K562 (cell line): ENCODE results near the gene ANO8. TPM values are rescaled to one million over a fixed set of nuclear protein-coding genes. Genes with fewer than 3 reads are reported as not detected.

Experiments used
- BCLAF1 ChIP-seq, 2 experiments: fragments of 450-650 bp in 1 of 2; IDR thresholded peaks; 2 replicates each; pipeline ENCODE4 v1.6.1; 2011 to 2017; ENCODE audit warnings: low read depth in 2 of 2, antibody characterized with exemption in 1 of 2, borderline replicate concordance in 1 of 2, low read length in 1 of 2, mild to moderate bottlenecking in 1 of 2, mixed read lengths in 1 of 2; ENCODE audit not compliant: control insufficient read depth in 1 of 2
- BHLHE40 ChIP-seq: IDR thresholded peaks from 2 replicates; pipeline ENCODE4 v1.6.1; 2011; ENCODE audit warnings: low read length, improper control_type of control experiment
- CBFA2T3 ChIP-seq: fragments of 450-650 bp; IDR thresholded peaks from 2 replicates; pipeline ENCODE4 v1.6.1; 2017
- DEAF1 ChIP-seq: fragments of 450-650 bp; formaldehyde crosslinking; IDR thresholded peaks from 2 replicates; pipeline ENCODE4 v1.4.0; 2020; ENCODE audit warnings: mild to moderate bottlenecking, moderate library complexity
- DLX4 ChIP-seq: fragments of 250-450 bp; sonication (Bioruptor Pico); IDR thresholded peaks from 2 replicates; pipeline ENCODE4 v1.6.1; 2021; ENCODE audit warnings: mild to moderate bottlenecking
- DNMT1 ChIP-seq: fragments of 450-650 bp; IDR thresholded peaks from 2 replicates; pipeline ENCODE4 v1.6.1; 2016; ENCODE audit warnings: antibody characterized with exemption, mild to moderate bottlenecking
- FOSL1 ChIP-seq: fragments of 200-800 bp; sonication (Bioruptor generic); conservative IDR thresholded peaks from 2 replicates; pipeline ENCODE4 v1.6.1; 2016; ENCODE audit warnings: missing genetic modification characterization, missing compliant biosample characterization
- GTF2F1 ChIP-seq: IDR thresholded peaks from 2 replicates; pipeline ENCODE4 v1.6.1; 2011; ENCODE audit warnings: low read depth, low read length, improper control_type of control experiment
- HES1 ChIP-seq: fragments of 450-650 bp; IDR thresholded peaks from 2 replicates; pipeline ENCODE4 v1.6.1; 2016; ENCODE audit warnings: low read depth, mild to moderate bottlenecking, moderate library complexity
- MNT ChIP-seq, 2 experiments: fragments of 450-650 bp; conservative IDR thresholded peaks; 2 replicates each; pipeline ENCODE4 v1.6.1; 2017; ENCODE audit warnings: mild to moderate bottlenecking in 2 of 2, moderate library complexity in 2 of 2
- NR2C1 ChIP-seq, 2 experiments: fragments of 450-650 bp; IDR thresholded peaks; 2 replicates each; pipeline ENCODE4 v1.6.1; 2017; ENCODE audit warnings: mild to moderate bottlenecking in 2 of 2, antibody characterized with exemption in 1 of 2, inconsistent platforms in 1 of 2, missing compliant biosample characterization in 1 of 2, missing genetic modification characterization in 1 of 2
- PRMT5 ChIP-seq: sonication (generic); formaldehyde crosslinking; IDR thresholded peaks from 2 replicates; pipeline ENCODE4 v1.5.0; 2020; ENCODE audit warnings: missing genetic modification reagents
- SIX5 ChIP-seq, 2 experiments: IDR thresholded peaks; 2 replicates each; pipeline ENCODE4 v1.6.1; 2011; ENCODE audit warnings: low read length in 2 of 2, borderline replicate concordance in 1 of 2, low read depth in 1 of 2, mild to moderate bottlenecking in 1 of 2, moderate library complexity in 1 of 2; ENCODE audit not compliant: insufficient read depth in 1 of 2
- SNIP1 ChIP-seq: fragments of 450-650 bp; IDR thresholded peaks from 2 replicates; pipeline ENCODE4 v1.7.1; 2017; ENCODE audit warnings: low read depth, mild to moderate bottlenecking
- YY1 ChIP-seq, 3 experiments: IDR thresholded peaks; 2 replicates each; pipeline ENCODE4 v1.6.1; 2011; ENCODE audit warnings: low read length in 2 of 3, mild to moderate bottlenecking in 2 of 3, moderate library complexity in 2 of 3, borderline replicate concordance in 1 of 3, control low read depth in 1 of 3, low read depth in 1 of 3; ENCODE audit not compliant: insufficient read depth in 3 of 3, insufficient replicate concordance in 2 of 3, control insufficient read depth in 1 of 3, insufficient read length in 1 of 3; ENCODE audit errors: extremely low read depth in 1 of 3
- ZBTB17 ChIP-seq: fragments of 450-650 bp; formaldehyde crosslinking; IDR thresholded peaks from 2 replicates; pipeline ENCODE4 v1.4.0; 2020; ENCODE audit warnings: mild to moderate bottlenecking
- ZC3H4 ChIP-seq: sonication (generic); formaldehyde crosslinking; IDR thresholded peaks from 2 replicates; pipeline ENCODE4 v1.9.0; 2021; ENCODE audit warnings: missing genetic modification reagents, borderline replicate concordance
- ZNF584 ChIP-seq: fragments of 200-800 bp; sonication (Bioruptor generic); IDR thresholded peaks from 2 replicates; pipeline ENCODE4 v1.6.1; 2016; ENCODE audit warnings: low read depth, mild to moderate bottlenecking, missing genetic modification characterization, missing compliant biosample characterization
- polyA plus RNA-seq, 8 experiments: library from polyadenylated mRNA; depleted of rRNA in 4 of 8; stranded (reverse) in 5 of 8; unstranded in 3 of 8; fragments of >200 nt; fragmentation: Nextera tagmentation in 2 of 8; fragmentation: Illumina TruSeq in 1 of 8; extraction: Ambion mirVana in 2 of 8; extraction: Trizol in 1 of 8; gene quantifications; 2 replicates each; pipeline versions ENCODE4 v1.2.1 to v1.2.3, GENCODE V29; 2011 to 2014; ENCODE audit warnings: inconsistent platforms in 1 of 8, missing spikeins in 1 of 8
- total RNA-seq, 7 experiments: library from RNA; depleted of rRNA in 6 of 7; stranded (reverse); fragments of >200 nt in 6 of 7; fragmentation: Illumina TruSeq in 2 of 7; extraction: Trizol in 2 of 7; gene quantifications; 2 replicates each; pipeline versions ENCODE4 v1.2.1 to v1.2.3, GENCODE V29; 2011 to 2021; ENCODE audit warnings: low replicate concordance in 1 of 7

The ANO8 gene
- total and polyA plus RNA-seq, 9 of the 15 experiments (the other 6 are each of a cell fraction or from before 2014, with no cell fraction given) = 0.07 to 7.6 (median 2.3) TPM; not detected in 1

- no peak; a peak in 1 of 4 replicates for TF ChIP-seq MNT (conservative IDR thresholded peaks at IDR 0.05)
- peak in 1 of 3 experiments; percentile 44 for TF ChIP-seq YY1 (IDR thresholded peaks at IDR 0.05; ENCODE audit: borderline replicate concordance in 1 of 3, control insufficient read depth in 1 of 3, extremely low read depth in 1 of 3, insufficient read depth in 3 of 3, insufficient read length in 1 of 3, insufficient replicate concordance in 2 of 3, low read depth in 1 of 3, low read length in 2 of 3)
- TF ChIP-seq ZBTB17 (CRISPR knock-in tag) = peak; percentile 78
- 0 out of 2 replicates have a peak, but pooled peaks have one; percentile 20 for TF ChIP-seq DEAF1 (CRISPR knock-in tag)
- TF ChIP-seq DNMT1 = no peak
- no peak for TF ChIP-seq DLX4 (CRISPR knock-in tag)
- TF ChIP-seq BCLAF1 (IDR thresholded peaks at IDR 0.05; ENCODE audit: borderline replicate concordance in 1 of 2, control insufficient read depth in 1 of 2, low read depth in 2 of 2, low read length in 1 of 2) = no peak
- TF ChIP-seq PRMT5 (CRISPR knock-in tag) = no peak
- TF ChIP-seq FOSL1 = peak; percentile 85
- no peak for TF ChIP-seq NR2C1 (IDR thresholded peaks at IDR 0.05)
- TF ChIP-seq NR2C1 (tag; IDR thresholded peaks at IDR 0.05) = no peak
- no peak for TF ChIP-seq SNIP1
- TF ChIP-seq SIX5 (IDR thresholded peaks at IDR 0.05; ENCODE audit: borderline replicate concordance in 1 of 2, insufficient read depth in 1 of 2, low read depth in 1 of 2, low read length in 2 of 2) = no peak
- no peak for TF ChIP-seq ZC3H4 (CRISPR knock-in tag)
- no peak for TF ChIP-seq HES1
- TF ChIP-seq ZNF584 = no peak
- no peak for TF ChIP-seq GTF2F1
- TF ChIP-seq BHLHE40 = peak; percentile 46; the same call in 1 of the 2 replicates
- peak; percentile 28; the same call in 1 of the 2 replicates for TF ChIP-seq CBFA2T3
These were observed 843 bp downstream of the ANO8 start (continued) for GRCh38 chr19:17333611-17334413.
